Stromal cell of bone marrow (primary cell): ENCODE results near the gene PRDM10.
"Not testable (repeated sequence)": the region's sequence is repeated elsewhere in the genome, so short reads cannot be mapped to it uniquely, and the experiment has no call there.

Source experiments
- DNase-seq: peaks from one replicate; pipeline ENCODE4 v3.0.0-alpha.2; 2012; ENCODE audit warnings: low read depth

The PRDM10 gene

GRCh38 chr11:130002352-130002845 lies at the start of gene PRDM10:
PRDM10 (minus strand) TSS chr11:130002835; CDS start chr11:129960964, 41,871 bp downstream.
- peak; percentile 81 for DNase-seq

- no peak for DNase-seq
These were observed 48.4 kb upstream of the PRDM10 start for GRCh38 chr11:130051082-130051481.

- DNase-seq, result no peak
These were observed 47.6 kb upstream of the PRDM10 start for GRCh38 chr11:130050257-130050656.

- DNase-seq, result no peak
These were observed 46.7 kb upstream of the PRDM10 start for GRCh38 chr11:130049328-130049771.

- DNase-seq, result no peak
These were observed 44.5 kb upstream of the PRDM10 start for GRCh38 chr11:130047141-130047540.

GRCh38 chr11:130043575-130043974 lies 40.9 kb upstream of the PRDM10 start:
- DNase-seq, result no peak

- peak; percentile 67 for DNase-seq
These were observed 39.5 kb upstream of the PRDM10 start for GRCh38 chr11:130042093-130042591.

- no peak for DNase-seq
These were observed 37.8 kb upstream of the PRDM10 start for GRCh38 chr11:130040281-130040940.

- DNase-seq, result no peak
These were observed 35.4 kb upstream of the PRDM10 start for GRCh38 chr11:130037881-130038585.

- DNase-seq, result no peak
These were observed 34.4 kb upstream of the PRDM10 start for GRCh38 chr11:130037058-130037457.

GRCh38 chr11:130034236-130034635 lies 31.6 kb upstream of the PRDM10 start:
- no peak for DNase-seq

GRCh38 chr11:130032931-130033330 lies 30.3 kb upstream of the PRDM10 start:
- DNase-seq, result no peak

GRCh38 chr11:130031945-130032344 lies 29.3 kb upstream of the PRDM10 start:
- DNase-seq, result no peak

- DNase-seq, result no peak
These were observed 28.4 kb upstream of the PRDM10 start for GRCh38 chr11:130031056-130031455.

GRCh38 chr11:130029137-130029536 lies 26.5 kb upstream of the PRDM10 start:
- no peak for DNase-seq

- no peak for DNase-seq
These were observed 22.7 kb upstream of the PRDM10 start for GRCh38 chr11:130025371-130025770.

- no peak for DNase-seq
These were observed 21.7 kb upstream of the PRDM10 start for GRCh38 chr11:130024361-130024760.

- DNase-seq, result no peak
These were observed 20.6 kb upstream of the PRDM10 start for GRCh38 chr11:130023204-130023603.

GRCh38 chr11:130022799-130023198 lies 20.2 kb upstream of the PRDM10 start:
- DNase-seq, result no peak

- not testable (repeated sequence) for DNase-seq
These were observed 19.0 kb upstream of the PRDM10 start for GRCh38 chr11:130021606-130022005.

- DNase-seq, result no peak
These were observed 17.7 kb upstream of the PRDM10 start for GRCh38 chr11:130020323-130020722.

- not testable (repeated sequence) for DNase-seq
These were observed 13.2 kb upstream of the PRDM10 start for GRCh38 chr11:130015846-130016245.

- no peak for DNase-seq
These were observed 5.7 kb upstream of the PRDM10 start for GRCh38 chr11:130008326-130008725.
